SK-N-SH treated with all-trans-retinoic acid at 6 μM for 48 hours (cell line): ENCODE measurements around the gene NFIA.

Experiments used
- ARNTL ChIP-seq: fragments of 450-650 bp; formaldehyde crosslinking; IDR thresholded peaks from 2 replicates; pipeline ENCODE4 v1.5.0; 2020; ENCODE audit warnings: low read depth, mild to moderate bottlenecking, moderate library complexity, borderline replicate concordance
- CREB5 ChIP-seq: fragments of 250-450 bp; sonication (Bioruptor Pico); IDR thresholded peaks from 2 replicates; pipeline ENCODE4 v1.5.1; 2020; ENCODE audit warnings: low read depth, mild to moderate bottlenecking, moderate library complexity
- CSDC2 ChIP-seq: fragments of 250-450 bp; sonication (Bioruptor Pico); IDR thresholded peaks from 2 replicates; pipeline ENCODE4 v1.5.0; 2020; ENCODE audit warnings: mild to moderate bottlenecking, moderate library complexity
- ESRRG ChIP-seq: fragments of 250-450 bp; sonication (Bioruptor Pico); IDR thresholded peaks from 2 replicates; pipeline ENCODE4 v1.6.1; 2021; ENCODE audit warnings: mild to moderate bottlenecking
- GLIS3 ChIP-seq: fragments of 250-450 bp; sonication (Bioruptor Pico); IDR thresholded peaks from 2 replicates; pipeline ENCODE4 v1.5.0; 2020; ENCODE audit warnings: mild to moderate bottlenecking, moderate library complexity
- OSR1 ChIP-seq: fragments of 250-450 bp; sonication (Bioruptor Pico); IDR thresholded peaks from 2 replicates; pipeline ENCODE4 v1.8.0; 2022; ENCODE audit warnings: moderate library complexity, mild to moderate bottlenecking, inconsistent platforms
- PATZ1 ChIP-seq: fragments of 250-450 bp; sonication (Bioruptor Pico); IDR thresholded peaks from 2 replicates; pipeline ENCODE4 v1.8.0; 2020; ENCODE audit warnings: mild to moderate bottlenecking, moderate library complexity, borderline replicate concordance
- RARB ChIP-seq: fragments of 250-450 bp; sonication (Bioruptor Pico); IDR thresholded peaks from 2 replicates; pipeline ENCODE4 v1.8.0; 2021; ENCODE audit warnings: mild to moderate bottlenecking, moderate library complexity
- TOX ChIP-seq: fragments of 250-450 bp; sonication (Bioruptor Pico); IDR thresholded peaks from 2 replicates; pipeline ENCODE4 v1.8.0; 2021; ENCODE audit warnings: mild to moderate bottlenecking, moderate library complexity, borderline replicate concordance
- ZC3H10 ChIP-seq: fragments of 250-450 bp; sonication (Bioruptor Pico); IDR thresholded peaks from 2 replicates; pipeline ENCODE4 v1.5.1; 2021; ENCODE audit warnings: mild to moderate bottlenecking, moderate library complexity
- ZFP30 ChIP-seq: fragments of 450-650 bp; formaldehyde crosslinking; IDR thresholded peaks from 2 replicates; pipeline ENCODE4 v1.5.0; 2022; ENCODE audit warnings: mild to moderate bottlenecking, moderate library complexity
- ZNF565 ChIP-seq: fragments of 450-650 bp; formaldehyde crosslinking; conservative IDR thresholded peaks from 2 replicates; pipeline ENCODE4 v1.5.0; 2020; ENCODE audit warnings: low read depth, mild to moderate bottlenecking, moderate library complexity
- ZNF8 ChIP-seq: fragments of 450-650 bp; formaldehyde crosslinking; IDR thresholded peaks from 2 replicates; pipeline ENCODE4 v1.5.0; 2020; ENCODE audit warnings: mild to moderate bottlenecking, moderate library complexity

GRCh38 chr1:61269602-61270001 lies 187.2 kb downstream of the NFIA start:
- no peak for TF ChIP-seq ARNTL (CRISPR knock-in tag)
- no peak for TF ChIP-seq ZFP30 (CRISPR knock-in tag)
- no peak for TF ChIP-seq CREB5 (CRISPR knock-in tag)
- no peak for TF ChIP-seq ZNF565 (CRISPR knock-in tag)
- no peak for TF ChIP-seq CSDC2
- TF ChIP-seq ESRRG (CRISPR knock-in tag): no peak
- no peak for TF ChIP-seq OSR1
- TF ChIP-seq PATZ1 (CRISPR knock-in tag): no peak
- TF ChIP-seq ZNF8 (CRISPR knock-in tag): no peak
- TF ChIP-seq GLIS3 (CRISPR knock-in tag): no peak
- no peak for TF ChIP-seq TOX
- no peak for TF ChIP-seq RARB (CRISPR knock-in tag)
- no peak for TF ChIP-seq ZC3H10
